T-helper 1 cell (primary cell): ENCODE data around the gene RCC1.
"Not testable (repeated sequence)": the region's sequence is repeated elsewhere in the genome, so short reads cannot be mapped to it uniquely, and the experiment has no call there.

ENCODE experiments used
- DNase-seq, 5 donors: peaks; one replicate each; pipeline ENCODE4 v3.0.0-alpha.2; 2012 to 2020
- total RNA-seq, 4 donors: gene quantifications; one replicate each; lab custom pipeline; 2026; lab: John Stamatoyannopoulos, UW

Gene RCC1, protein sequence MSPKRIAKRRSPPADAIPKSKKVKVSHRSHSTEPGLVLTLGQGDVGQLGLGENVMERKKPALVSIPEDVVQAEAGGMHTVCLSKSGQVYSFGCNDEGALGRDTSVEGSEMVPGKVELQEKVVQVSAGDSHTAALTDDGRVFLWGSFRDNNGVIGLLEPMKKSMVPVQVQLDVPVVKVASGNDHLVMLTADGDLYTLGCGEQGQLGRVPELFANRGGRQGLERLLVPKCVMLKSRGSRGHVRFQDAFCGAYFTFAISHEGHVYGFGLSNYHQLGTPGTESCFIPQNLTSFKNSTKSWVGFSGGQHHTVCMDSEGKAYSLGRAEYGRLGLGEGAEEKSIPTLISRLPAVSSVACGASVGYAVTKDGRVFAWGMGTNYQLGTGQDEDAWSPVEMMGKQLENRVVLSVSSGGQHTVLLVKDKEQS
- 13.8 to 22.5 (median 18.4) reads per million in 4 donors for total RNA-seq

DNA sequence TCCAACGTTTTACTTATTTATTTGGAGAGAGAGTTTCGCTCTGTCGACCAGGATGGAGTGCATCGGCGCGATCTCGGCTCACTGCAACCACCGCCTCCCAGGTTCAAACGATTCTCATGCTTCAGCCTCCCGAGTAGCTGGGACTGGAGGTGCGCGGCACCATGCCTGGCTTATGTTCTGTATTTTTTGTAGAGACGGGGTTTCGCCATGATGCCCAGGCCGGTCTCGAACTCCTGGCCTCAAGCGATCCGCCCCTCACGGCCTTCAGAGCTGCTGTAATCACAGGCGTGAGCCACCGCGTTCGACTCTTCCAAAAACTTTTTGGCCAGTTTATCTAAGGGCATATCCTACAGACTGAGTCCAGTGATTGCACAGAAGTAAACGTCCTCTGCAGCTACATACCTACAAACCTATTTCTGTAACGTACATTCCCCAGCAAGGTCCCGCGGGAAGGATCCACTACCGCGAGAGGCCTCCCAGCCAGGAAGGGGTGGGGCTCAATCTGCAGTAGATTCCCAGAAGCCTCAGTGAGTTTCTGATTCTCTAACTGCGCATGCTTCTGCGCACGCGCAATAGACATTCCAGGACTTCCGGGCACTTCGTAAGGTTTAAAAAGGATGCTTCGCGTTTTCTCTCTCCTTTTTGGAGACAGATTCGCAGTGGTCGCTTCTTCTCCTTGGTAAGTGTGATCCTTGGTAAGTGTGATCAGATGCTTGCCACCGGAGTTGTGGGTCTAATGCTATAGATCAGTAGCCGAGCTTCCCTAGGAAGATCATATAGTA, at the start of gene RCC1:
RCC1 (plus strand) TSS at position 638 of the 782 bp plus-strand sequence. CDS start 23,824 bp downstream, outside the sequence.
- DNase-seq, result peak; percentile 90 to 98 (median 94)

DNA sequence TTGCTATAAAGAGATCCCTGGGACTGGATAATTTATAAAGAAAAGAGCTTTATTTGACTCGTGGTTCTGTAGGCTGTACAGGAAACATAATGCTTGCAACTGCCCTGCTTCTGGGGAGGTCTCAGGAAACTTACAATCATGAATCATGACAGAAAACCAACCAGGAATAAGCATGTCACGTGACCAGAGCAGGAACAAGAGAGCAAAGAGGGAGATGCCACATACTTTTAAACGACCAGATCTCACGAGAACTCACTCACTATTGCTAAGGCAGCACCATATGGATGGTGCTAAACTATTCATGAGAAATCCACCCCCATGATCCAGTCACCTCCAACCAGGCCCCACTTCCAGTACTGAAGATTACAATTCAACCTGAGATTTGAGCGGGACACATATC, 49.8 kb upstream of the RCC1 start:
- peak in 1 of 5 donors; percentile 62 for DNase-seq

DNA sequence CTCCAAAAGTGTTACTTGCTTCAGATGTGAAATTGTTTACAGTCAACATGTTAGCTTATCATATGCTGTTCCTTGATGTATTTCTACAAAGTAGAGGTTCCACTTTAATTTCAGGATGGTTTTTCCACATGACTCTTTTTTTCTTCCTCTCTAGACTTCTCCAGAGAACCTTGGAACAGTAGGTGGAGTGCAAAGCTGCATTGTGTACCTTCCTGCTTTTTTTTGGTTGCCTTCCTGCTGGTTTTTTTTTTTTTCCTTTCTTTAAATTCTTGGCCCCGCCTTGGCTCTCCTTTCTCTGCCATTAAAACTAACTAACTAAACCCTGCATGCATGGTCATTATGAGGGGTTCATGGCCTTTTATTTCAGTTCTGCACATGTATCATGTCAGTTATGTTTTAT, 48.2 kb upstream of the RCC1 start:
- no peak for DNase-seq

DNA sequence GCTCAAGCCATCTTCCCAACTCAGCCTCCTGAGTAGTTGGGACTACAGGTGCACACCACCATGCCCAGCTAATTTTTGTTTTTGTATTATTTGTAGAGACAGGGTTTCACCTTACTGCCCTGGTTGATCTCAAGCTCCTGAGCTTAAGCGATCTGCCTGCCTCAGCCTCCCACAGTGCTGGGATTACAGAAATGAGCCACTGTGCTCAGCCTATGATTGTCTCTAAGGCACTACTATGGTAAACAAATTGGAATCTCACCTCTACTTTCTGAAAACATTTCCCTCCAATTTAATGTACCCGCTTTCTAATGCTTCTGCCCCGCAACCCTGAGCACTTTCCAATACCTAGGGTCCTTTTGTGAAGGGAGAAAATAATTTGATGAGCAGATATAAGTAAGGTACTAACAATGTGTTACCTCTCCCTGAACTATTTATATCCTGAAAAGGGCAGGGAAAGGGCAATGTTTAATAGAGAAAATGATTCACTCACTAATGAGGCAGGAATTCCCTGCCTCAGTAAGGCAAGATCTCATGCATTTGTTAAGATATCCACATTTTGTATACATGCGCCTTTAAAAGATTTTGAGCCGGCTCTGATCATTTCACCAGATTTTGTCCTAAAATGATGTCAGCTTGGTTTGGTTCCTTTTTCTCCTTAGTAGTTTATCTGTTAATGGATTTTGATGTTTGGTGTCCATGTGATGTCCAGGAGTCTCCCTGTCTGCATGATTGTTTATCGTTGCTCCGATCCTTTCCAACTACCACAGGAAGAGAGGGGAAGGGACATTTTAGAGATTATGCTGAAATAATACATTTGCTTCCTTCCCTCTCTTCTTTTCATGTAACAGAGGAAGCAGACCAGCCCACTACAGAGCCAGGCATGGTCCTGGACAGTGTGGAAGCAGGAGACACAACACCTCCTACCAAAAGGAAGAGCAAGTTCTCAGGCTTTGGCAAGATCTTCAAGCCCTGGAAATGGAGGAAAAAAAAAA, 47.3 kb upstream of the RCC1 start:
- no peak for DNase-seq

DNA sequence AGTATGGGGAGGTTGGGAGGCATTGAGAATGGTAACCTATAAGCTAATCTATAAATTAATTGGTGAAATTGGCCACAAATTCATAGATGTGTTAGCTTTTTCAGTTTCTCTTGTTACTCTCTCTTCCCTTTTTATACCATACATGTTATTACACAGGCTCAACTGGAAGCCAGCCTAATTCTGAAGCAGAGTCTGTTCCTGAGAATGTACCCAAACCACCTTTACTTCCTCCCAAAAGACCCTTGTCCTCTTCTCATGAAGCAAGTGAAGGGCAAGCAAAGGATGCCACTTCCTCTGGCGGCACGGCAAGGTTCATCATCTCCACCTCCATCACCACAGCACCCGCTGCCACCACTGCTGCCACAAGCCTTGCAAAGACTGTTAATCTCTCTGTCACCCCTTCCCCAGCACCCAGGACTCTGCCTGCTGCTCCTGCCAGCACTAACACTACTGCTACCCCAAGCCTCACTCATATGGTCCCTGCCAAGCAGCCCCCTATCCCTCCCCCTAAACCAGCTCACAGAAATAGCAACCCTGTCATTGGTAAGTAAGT, 39.5 kb upstream of the RCC1 start:
- DNase-seq, result no peak

DNA sequence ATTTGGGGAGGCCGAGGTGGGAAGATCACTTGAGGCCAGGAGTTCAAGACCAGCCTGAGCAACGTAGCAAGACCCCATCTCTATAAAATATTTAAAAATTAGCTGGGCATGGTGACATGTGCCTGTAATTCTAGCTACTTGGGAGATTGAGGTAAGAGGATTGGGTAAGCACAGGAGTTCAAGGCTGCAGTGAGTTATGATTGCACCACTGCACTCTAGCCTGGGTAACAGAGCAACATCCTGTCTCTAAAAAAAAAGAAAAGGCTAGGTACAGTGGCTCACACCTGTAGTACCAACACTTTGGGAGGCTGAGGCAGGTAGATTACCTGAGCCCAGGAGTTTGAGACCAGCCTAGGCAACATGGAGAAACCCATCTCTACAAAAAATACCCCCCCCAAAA, 35.7 kb upstream of the RCC1 start:
- DNase-seq, result no peak

DNA sequence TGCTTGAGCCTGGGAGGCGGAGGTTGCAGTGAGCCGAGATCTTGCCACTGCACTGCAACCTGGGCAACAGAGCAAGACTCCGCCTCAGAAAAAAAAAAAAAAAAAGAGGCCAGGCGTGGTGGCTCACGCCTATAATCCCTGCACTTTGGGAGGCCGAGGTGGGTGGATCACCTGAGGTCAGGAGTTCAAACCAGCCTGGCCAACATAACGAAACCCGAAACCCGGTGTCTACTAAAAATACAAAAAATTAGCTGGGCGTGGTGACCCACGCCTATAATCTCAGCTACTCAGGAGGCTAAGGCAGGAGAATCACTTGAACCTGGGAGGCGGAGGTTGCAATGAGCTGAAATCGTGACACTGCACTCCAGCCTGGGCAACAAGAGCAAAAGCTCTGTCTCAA, 26.3 kb upstream of the RCC1 start:
- DNase-seq, result not testable (repeated sequence)

DNA sequence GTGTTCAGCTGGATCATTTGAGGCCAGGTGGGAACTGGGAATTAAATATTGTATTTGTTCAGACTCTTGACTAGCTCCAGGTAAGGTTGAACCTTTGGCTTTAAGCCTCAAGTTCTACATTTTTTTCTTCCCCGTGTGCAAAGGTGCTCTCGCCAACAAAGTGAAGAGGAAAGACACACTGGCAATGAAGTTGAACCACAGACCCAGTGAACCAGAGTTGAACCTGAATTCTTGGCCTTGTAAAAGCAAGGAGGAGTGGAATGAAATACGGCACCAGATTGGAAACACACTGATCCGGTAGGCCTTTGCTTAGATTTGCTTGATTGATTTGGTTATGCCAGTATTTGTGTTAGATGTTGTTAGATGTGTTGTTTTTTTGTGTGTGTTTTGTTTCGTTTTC, 25.5 kb upstream of the RCC1 start:
- no peak for DNase-seq

DNA sequence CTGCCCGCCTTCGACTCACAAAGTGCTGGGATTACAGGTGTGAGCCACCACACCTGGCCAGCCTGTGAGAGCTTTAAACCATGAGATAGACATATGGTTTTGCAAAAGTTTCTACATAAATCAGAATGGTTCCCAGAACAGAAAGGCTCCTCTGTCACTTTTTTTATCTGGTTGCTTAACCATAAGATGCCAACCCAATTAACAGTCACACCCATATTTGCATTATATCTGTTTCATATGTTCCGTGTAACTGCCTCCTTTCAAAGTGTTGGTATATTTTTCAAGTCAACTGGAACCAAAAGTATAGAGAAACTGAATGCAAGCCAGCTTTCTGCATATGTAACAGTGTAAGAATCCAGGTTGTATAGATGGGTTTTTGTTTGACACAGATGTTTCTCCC, 23.7 kb upstream of the RCC1 start:
- DNase-seq, result no peak

DNA sequence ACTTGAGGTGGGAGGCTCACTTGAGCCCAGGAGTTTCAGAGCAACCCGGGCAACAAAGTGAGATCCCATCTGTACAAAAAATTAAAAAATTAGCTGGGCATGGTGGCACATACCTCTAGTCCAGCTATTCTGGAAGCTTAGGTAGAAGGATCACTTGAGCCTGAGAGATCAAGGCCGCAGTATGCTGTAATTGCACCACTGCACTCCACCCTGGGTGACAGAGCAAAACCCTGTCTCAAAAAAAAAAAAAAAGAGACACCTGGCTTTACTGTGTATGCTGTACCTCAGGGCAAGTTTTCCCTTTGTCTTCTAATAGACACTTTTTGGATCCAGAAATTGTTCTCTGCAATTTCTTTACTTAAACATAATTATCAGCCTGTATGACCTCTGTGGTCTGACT, 23.1 kb upstream of the RCC1 start:
- DNase-seq, result no peak

DNA sequence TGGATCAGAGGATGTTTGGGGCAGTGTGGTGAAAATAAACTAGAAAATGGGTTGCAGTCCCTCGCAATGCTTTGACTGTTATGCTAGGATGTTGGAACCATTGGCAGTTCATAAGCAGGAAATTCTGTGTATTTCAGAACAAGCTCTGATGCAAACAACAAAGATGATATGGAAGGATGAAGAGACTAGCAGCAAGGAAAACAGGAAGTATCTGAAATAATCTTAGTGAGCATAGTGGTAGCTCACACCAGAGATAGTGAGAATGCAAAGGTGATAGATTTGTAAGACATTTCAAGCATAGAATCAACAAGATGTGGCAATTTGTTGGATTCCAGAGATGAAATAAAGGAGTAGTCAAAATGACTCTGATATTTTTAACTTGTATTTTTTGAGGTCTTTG, 11.1 kb upstream of the RCC1 start:
- no peak for DNase-seq

DNA sequence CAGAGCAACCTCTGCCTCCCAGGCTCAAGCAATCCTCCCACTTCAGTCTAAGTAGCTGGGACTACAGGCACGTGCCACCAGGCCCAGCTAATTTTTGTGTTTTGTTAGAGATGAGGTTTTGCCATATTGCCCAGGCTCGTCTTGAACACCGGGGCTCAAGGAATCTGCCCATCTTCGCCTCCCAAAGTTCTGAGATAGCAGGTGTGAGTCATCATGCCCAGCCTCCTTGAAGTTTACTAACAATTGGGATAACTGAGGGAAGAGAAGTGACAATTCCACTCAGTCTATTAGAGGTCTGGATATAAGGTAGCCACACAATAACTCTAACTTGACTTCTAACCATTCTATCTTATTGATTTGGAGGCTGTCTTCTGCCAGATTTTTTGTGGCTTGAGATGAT, 6.3 kb upstream of the RCC1 start:
- DNase-seq, result no peak

DNA sequence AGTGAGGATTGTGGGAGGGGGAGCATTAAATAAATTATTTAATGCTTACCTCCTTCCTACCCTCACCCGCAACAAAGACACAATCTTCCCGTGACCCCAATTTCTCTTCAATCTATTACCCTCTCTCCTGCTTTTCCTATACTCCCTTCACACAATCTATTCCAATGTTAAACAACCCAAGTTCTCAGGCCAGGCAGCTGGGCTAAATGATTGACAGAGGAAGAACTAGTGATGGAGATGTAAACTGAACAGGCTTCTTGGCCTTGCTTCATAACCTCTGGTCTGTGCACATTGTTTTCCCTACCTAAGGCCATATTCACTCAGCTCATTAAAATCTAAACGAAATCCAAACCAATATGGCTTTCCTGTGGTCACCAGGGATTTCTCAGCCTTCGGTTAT, 3.9 kb upstream of the RCC1 start:
- no peak for DNase-seq

DNA sequence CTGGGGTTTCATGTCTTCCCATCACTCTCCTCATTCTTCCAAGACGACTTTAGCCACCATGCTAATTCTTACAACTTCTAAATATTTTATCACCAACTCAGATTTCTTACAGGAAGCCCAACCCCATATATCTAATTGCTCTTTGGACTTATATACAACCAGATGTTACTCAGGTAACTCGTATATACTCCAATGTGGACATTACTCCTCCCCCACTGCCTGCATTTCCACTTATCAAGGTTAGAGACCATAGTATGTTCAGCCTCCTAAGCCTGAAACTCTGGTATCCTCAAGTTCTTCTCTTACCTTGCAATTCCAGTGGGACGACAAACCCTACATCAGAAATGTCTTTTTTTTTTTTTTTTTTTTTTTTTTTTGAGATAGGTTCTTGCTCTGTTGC, 2.7 kb upstream of the RCC1 start:
- DNase-seq, result no peak

DNA sequence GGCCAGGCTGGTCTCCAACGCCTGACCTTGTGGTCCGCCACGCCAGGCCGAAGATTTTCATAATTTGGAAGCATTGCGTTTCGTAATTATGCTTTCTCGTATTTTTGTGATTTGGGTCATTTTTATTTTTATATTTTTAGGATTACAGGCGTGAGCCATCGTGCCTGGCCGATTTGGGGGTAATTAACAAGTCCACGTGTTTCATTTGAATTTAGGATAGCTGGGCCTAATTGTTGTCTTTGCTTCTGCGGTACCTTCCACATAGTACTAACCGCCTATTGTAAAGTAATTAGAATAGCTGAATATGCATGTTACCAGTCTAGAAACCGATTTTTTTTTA, 1.0 kb downstream of the RCC1 start:
- DNase-seq, result no peak

DNA sequence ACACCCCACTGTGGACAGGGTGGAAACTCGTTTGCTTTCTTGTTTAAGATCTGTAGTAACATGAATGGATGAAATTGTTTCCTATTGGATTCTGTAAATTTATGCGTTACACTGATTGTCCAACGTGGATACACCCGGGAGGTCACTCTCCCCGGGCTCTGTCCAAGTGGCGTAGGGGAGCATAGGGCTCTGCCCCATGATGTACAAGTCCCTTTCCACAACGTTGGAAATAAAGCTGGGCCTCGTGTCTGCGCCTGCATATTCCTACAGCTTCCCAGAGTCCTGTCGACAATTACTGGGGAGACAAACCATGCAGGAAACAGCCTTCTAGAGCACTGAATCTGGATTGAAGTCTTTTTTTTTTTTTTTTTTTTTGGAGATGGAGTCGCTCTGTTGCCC, 1.4 kb downstream of the RCC1 start:
- no peak for DNase-seq

DNA sequence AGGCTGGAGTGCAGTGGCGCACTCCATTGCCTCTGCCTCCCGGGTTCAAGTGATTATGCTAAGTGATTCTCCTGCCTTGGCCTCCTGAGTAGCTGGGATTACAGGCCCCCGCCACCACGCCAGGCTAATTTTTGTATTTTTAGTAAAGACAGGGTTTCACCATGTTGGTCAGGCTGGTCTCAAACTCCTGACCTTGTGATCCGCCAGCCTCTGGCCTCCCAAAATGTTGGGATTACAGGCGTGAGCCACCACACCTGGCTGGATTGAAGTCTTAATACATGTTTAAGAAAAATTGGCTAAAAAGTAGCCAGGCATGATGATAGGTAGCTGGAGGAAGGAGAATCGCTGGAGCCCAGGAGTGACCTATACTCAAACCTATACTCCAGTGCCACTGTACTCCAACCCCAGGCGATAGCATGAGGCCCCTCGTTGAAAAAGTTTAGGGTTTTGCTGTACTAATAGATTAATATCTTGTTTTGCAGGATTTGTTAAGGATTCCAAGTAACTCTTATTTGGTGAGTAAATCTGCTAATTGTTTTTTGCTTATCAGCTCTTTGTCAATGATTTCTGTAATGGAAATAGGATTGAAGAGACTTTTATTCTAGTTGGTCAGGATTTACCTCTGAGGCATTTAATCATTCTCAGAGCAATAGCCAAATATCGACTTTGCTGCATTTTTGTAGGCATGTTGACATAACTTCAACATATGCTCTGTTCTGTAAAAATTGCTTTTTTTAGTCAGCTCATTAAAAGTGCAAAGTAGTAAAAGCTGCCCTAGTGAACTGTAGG, 2.0 kb downstream of the RCC1 start:
- DNase-seq, result no peak

DNA sequence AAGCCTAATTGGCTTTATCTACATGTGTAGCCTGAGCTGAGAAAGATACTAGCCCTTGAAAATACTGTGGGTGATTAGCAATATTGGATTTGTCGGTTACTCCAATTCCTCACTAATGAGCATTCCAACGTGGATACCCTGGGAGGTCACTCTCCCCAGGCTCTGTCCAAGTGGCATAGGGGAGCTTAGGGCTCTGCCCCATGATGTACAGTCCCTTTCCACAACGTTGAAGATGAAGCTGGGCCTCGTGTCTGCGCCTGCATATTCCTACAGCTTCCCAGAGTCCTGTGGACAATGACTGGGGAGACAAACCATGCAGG, 2.6 kb downstream of the RCC1 start:
- DNase-seq, result no peak

DNA sequence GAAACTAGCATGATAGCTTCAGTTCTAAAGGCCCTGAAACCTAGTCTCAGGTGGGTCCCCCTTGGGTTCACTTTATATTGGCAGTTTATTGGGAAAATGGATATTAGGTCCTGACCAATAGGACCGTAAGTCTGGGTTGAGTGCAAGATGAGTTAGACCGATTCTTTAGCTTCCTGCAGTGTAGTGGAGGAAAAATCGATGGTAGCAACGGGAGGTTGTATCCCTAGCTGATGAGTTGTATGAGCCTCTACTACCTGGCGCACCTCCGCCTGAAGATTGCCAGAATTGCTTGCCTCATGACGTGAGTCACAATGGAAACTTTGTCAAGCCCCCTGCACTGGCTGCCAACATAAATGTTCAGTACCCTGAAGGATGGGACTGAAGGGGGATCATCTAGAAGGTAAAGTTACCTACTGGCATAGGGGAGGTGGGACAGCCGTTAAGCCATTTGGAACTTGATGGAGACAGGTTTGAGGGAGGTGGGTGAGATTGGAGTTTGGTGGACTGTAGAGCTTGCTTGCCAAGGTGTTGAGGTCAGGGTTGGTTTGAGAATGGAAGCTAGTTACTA, 3.9 kb downstream of the RCC1 start:
- DNase-seq, result peak in 1 of 5 donors; percentile 22

DNA sequence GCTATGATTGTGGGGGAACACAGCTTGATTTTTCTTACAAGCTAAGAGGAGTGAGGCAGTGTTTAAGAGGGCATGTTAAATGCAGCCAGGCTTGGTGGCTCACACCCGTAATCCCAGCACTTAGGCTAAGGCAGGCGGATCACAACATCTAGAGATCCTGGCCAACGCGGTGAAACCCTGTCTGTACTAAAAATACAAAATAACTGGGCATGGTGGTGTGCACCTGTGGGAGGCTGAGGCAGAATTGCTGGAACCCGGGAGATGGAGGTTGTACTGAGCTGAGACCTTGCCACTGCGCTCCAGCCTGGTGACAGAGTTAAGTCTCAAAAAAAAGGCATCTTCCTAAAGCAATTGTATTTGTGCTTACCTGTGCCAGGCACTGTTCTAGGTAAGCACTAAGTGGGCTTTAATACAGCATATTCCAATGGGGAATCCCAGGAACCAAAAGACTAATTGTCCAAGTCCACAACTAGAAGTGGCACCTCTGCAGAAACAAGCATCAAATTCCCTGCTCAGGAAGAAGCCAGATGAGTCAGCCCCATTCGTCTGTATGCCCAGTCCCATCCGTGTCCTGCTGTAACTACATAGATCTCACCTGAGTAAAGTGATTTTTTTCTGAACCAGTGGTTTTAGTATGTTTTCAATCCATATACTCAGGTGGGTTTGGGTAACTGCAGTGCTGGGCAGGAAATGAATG, 4.6 kb downstream of the RCC1 start:
- peak in 1 of 5 donors; percentile 29 for DNase-seq

DNA sequence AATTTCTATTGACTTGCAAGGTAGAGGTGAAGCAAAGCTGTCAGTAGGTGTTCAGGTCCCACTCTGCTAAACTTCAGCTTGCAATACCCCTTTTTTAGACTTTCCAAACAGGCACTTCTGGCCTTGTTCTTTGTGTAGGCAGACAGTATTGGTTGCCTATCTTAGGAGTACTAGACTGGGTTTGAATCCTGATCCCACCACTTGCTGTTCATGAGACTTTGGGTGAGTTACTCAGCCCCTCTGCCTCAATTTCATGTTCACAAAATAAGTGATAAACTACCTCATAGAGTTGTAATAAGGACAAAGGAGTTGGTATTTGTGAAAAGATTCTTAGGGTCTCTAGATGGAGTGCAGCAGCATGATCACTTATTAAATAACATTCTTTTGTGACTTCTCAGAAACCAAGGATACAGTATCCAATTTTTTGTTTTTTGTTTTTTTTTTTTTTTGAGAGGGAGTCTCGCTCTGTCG, 5.2 kb downstream of the RCC1 start:
- no peak for DNase-seq
